H1 (cell line): ENCODE measurements around the gene MAGEC1. TPM values are rescaled to one million over a fixed set of nuclear protein-coding genes. Genes with fewer than 3 reads are reported as not detected.

ENCODE experiments used
- CTCF ChIA-PET: fragments of 300-600 bp; sonication (Branson Sonifier 250); formaldehyde crosslinking; loops from one replicate; lab custom pipeline; 2021; ENCODE audit not compliant: partially characterized antibody; lab: Charles Lee
- POLR2A ChIA-PET: fragments of 300-600 bp; sonication (Branson Sonifier 250); formaldehyde crosslinking; loops from one replicate; lab custom pipeline; 2021; ENCODE audit warnings: inconsistent platforms; ENCODE audit not compliant: partially characterized antibody; lab: Charles Lee
- DNase-seq, 2 experiments: peaks; one replicate each; pipeline versions ENCODE4 v3.0.0 to v3.0.0-alpha.2; 2010 to 2022; ENCODE audit warnings: low spot score in 2 of 2, low read depth in 1 of 2, mixed read lengths in 1 of 2
- FAIRE-seq: peaks from 2 replicates; lab custom pipeline; 2011; peaks lifted over from hg19 to GRCh38; lab: Jason Lieb, UNC
- H2AFZ ChIP-seq: 2 replicates; pipeline ENCODE4 v1.8.1; 2012; ENCODE audit warnings: low read length, inconsistent platforms
- H2AK5ac ChIP-seq: 2 replicates; pipeline ENCODE4 v1.6.1; 2013; ENCODE audit warnings: low read depth, low read length
- H2BK120ac ChIP-seq: replicated peaks from 2 replicates; pipeline ENCODE3; 2013; ENCODE audit warnings: low read depth, low read length, inconsistent platforms
- H2BK12ac ChIP-seq: 2 replicates; pipeline ENCODE4 v1.6.1; 2013; ENCODE audit warnings: low read depth, low read length
- H2BK15ac ChIP-seq: 2 replicates; pipeline ENCODE4 v1.6.1; 2013; ENCODE audit warnings: low read length
- H2BK20ac ChIP-seq: 2 replicates; pipeline ENCODE4 v1.6.1; 2013; ENCODE audit warnings: low read length
- H2BK5ac ChIP-seq: 2 replicates; pipeline ENCODE4 v1.6.1; 2013; ENCODE audit warnings: low read depth, low read length
- H3K14ac ChIP-seq: 2 replicates; pipeline ENCODE4 v1.6.1; 2013; ENCODE audit warnings: inconsistent platforms; ENCODE audit not compliant: insufficient read length
- H3K18ac ChIP-seq: 2 replicates; pipeline ENCODE4 v1.6.1; 2013; ENCODE audit warnings: low read length; ENCODE audit errors: extremely low read depth
- H3K23ac ChIP-seq: 2 replicates; pipeline ENCODE4 v1.6.1; 2013; ENCODE audit warnings: inconsistent platforms; ENCODE audit not compliant: insufficient read length
- H3K23me2 ChIP-seq: 2 replicates; pipeline ENCODE4 v1.6.1; 2013; ENCODE audit warnings: low read depth, low read length
- H3K27ac ChIP-seq: 2 replicates; pipeline ENCODE4 v1.6.1; 2011; ENCODE audit warnings: low read depth, low read length, inconsistent platforms
- H3K27me3 ChIP-seq, 4 experiments: replicated peaks in 1 of 4; 1 replicate in 1 of 4; 2 replicates in 3 of 4; pipeline versions ENCODE4 v1.6.1 to v1.8.1; 2011 to 2013; ENCODE audit warnings: low read length in 3 of 4, mild to moderate bottlenecking in 3 of 4, inconsistent platforms in 2 of 4, mixed read lengths in 2 of 4, moderate library complexity in 1 of 4; ENCODE audit not compliant: control insufficient read depth in 3 of 4, insufficient read depth in 3 of 4; ENCODE audit errors: extremely low read depth in 1 of 4
- H3K36me3 ChIP-seq, 4 experiments: 2 replicates each; pipeline versions ENCODE4 v1.6.1 to v1.8.1; 2011 to 2013; ENCODE audit warnings: mild to moderate bottlenecking in 4 of 4, low read length in 3 of 4, moderate library complexity in 2 of 4, control low read depth in 1 of 4, inconsistent platforms in 1 of 4; ENCODE audit not compliant: insufficient read depth in 4 of 4, control insufficient read depth in 2 of 4
- H3K4ac ChIP-seq: replicated peaks from 2 replicates; pipeline ENCODE3; 2013; ENCODE audit warnings: low read length, low read depth, mixed read lengths, inconsistent platforms; ENCODE audit not compliant: insufficient read length
- H3K4me1 ChIP-seq, 4 experiments: replicated peaks in 1 of 4; 1 replicate in 1 of 4; 2 replicates in 3 of 4; pipeline versions ENCODE4 v1.6.1 to v1.8.1; 2011 to 2013; ENCODE audit warnings: low read length in 3 of 4, inconsistent platforms in 2 of 4, mixed read lengths in 1 of 4; ENCODE audit not compliant: insufficient read depth in 4 of 4, control insufficient read depth in 3 of 4
- H3K4me2 ChIP-seq, 2 experiments: 2 replicates each; pipeline versions ENCODE4 v1.6.1 to v1.8.1; 2011 to 2013; ENCODE audit warnings: low read depth in 2 of 2, low read length in 2 of 2, control low read depth in 1 of 2, inconsistent platforms in 1 of 2, mild to moderate bottlenecking in 1 of 2; ENCODE audit not compliant: insufficient read depth in 1 of 2
- H3K4me3 ChIP-seq, 4 experiments: fragments of 200-600, 300-600 bp in 1 of 4; sonication (generic), shearing (Covaris generic), sonication (Bioruptor Twin) in 1 of 4; 2 replicates each; pipeline versions ENCODE4 v1.5.1 to v1.8.1; 2011 to 2016; ENCODE audit warnings: low read length in 4 of 4, low read depth in 3 of 4, control low read depth in 2 of 4, inconsistent platforms in 2 of 4, mild to moderate bottlenecking in 2 of 4, mixed read lengths in 1 of 4, moderate library complexity in 1 of 4; ENCODE audit not compliant: insufficient read depth in 2 of 4; ENCODE audit errors: extremely low read depth in 1 of 4
- H3K56ac ChIP-seq: replicated peaks from 2 replicates; pipeline ENCODE3; 2013; ENCODE audit warnings: low read depth, mild to moderate bottlenecking, mixed read lengths, low read length, inconsistent platforms; ENCODE audit not compliant: insufficient read length
- H3K79me1 ChIP-seq: 2 replicates; pipeline ENCODE4 v1.6.1; 2013; ENCODE audit warnings: low read depth, low read length, control low read depth
- H3K79me2 ChIP-seq, 2 experiments: 2 replicates each; pipeline versions ENCODE4 v1.6.1 to v1.8.1; 2012 to 2013; ENCODE audit warnings: low read length in 2 of 2, mild to moderate bottlenecking in 2 of 2, inconsistent platforms in 1 of 2; ENCODE audit not compliant: insufficient read depth in 2 of 2, control insufficient read depth in 1 of 2
- H3K9ac ChIP-seq, 4 experiments: replicated peaks in 1 of 4; 1 replicate in 1 of 4; 2 replicates in 3 of 4; pipeline versions ENCODE4 v1.6.1 to v1.8.1; 2011 to 2013; ENCODE audit warnings: low read depth in 3 of 4, low read length in 3 of 4, control low read depth in 2 of 4, mild to moderate bottlenecking in 2 of 4, moderate library complexity in 2 of 4, inconsistent platforms in 1 of 4; ENCODE audit errors: extremely low read depth in 1 of 4
- H3K9me3 ChIP-seq, 2 experiments: 2 replicates each; pipeline versions ENCODE4 v1.6.1 to v1.8.1; 2012 to 2013; ENCODE audit warnings: mild to moderate bottlenecking in 2 of 2, moderate library complexity in 2 of 2, control low read depth in 1 of 2, inconsistent platforms in 1 of 2, low read depth in 1 of 2, low read length in 1 of 2, mixed read lengths in 1 of 2; ENCODE audit not compliant: insufficient read depth in 2 of 2
- H4K20me1 ChIP-seq, 2 experiments: replicated peaks in 1 of 2; 2 replicates each; pipeline versions ENCODE3 to v1.8.1; 2011 to 2013; ENCODE audit warnings: inconsistent platforms in 2 of 2, low read length in 2 of 2, mild to moderate bottlenecking in 1 of 2; ENCODE audit not compliant: insufficient read depth in 2 of 2, control insufficient read depth in 1 of 2
- H4K5ac ChIP-seq: 2 replicates; pipeline ENCODE4 v1.6.1; 2013; ENCODE audit warnings: low read length, low read depth, mixed read lengths, inconsistent platforms; ENCODE audit not compliant: insufficient read length
- H4K8ac ChIP-seq: 2 replicates; pipeline ENCODE4 v1.8.0; 2013; ENCODE audit warnings: mild to moderate bottlenecking, moderate library complexity, low read length, inconsistent platforms; ENCODE audit not compliant: insufficient read depth; ENCODE audit errors: extremely low read depth
- H4K91ac ChIP-seq: replicated peaks from 2 replicates; pipeline ENCODE3; 2013; ENCODE audit warnings: low read length, mixed read lengths, inconsistent platforms; ENCODE audit not compliant: insufficient read length
- EP300 ChIP-seq, 2 experiments: IDR thresholded peaks; 1 replicate in 1 of 2; 2 replicates in 1 of 2; pipeline ENCODE4 v1.6.1; 2011 to 2012; ENCODE audit warnings: low read depth in 2 of 2, low read length in 2 of 2, mild to moderate bottlenecking in 2 of 2, borderline replicate concordance in 1 of 2, inconsistent platforms in 1 of 2, moderate library complexity in 1 of 2
- GTF2F1 ChIP-seq: IDR thresholded peaks from 2 replicates; pipeline ENCODE4 v1.6.1; 2012; ENCODE audit warnings: low read depth, low read length, improper control_type of control experiment, borderline replicate concordance
- JUN ChIP-seq: IDR thresholded peaks from 2 replicates; pipeline ENCODE4 v1.6.1; 2011; ENCODE audit warnings: low read depth, mild to moderate bottlenecking, improper control_type of control experiment, low read length
- KDM1A ChIP-seq: fragments of 200-600, 300-600 bp; sonication (generic); IDR thresholded peaks from 2 replicates; pipeline ENCODE4 v1.7.1; 2016; ENCODE audit warnings: mild to moderate bottlenecking, low read length, borderline replicate concordance
- NANOG ChIP-seq: IDR thresholded peaks from 2 replicates; pipeline ENCODE4 v1.6.1; 2011; ENCODE audit warnings: low read length, low read depth, mild to moderate bottlenecking, inconsistent platforms; ENCODE audit not compliant: insufficient read depth, poor library complexity, severe bottlenecking
- SIN3A ChIP-seq, 2 experiments: IDR thresholded peaks in 1 of 2; conservative IDR thresholded peaks in 1 of 2; 2 replicates each; pipeline ENCODE4 v1.6.1; 2011 to 2012; ENCODE audit warnings: low read length in 2 of 2, improper control_type of control experiment in 1 of 2, low read depth in 1 of 2, mild to moderate bottlenecking in 1 of 2
- SP2 ChIP-seq: IDR thresholded peaks from 2 replicates; pipeline ENCODE4 v1.6.1; 2012; ENCODE audit warnings: mild to moderate bottlenecking, low read length, inconsistent platforms
- SP4 ChIP-seq: IDR thresholded peaks from 2 replicates; pipeline ENCODE4 v1.6.1; 2012; ENCODE audit warnings: low read length, inconsistent platforms
- TAF7 ChIP-seq: optimal IDR thresholded peaks from 2 replicates; pipeline ENCODE3; 2011; ENCODE audit warnings: low read depth, mild to moderate bottlenecking, inconsistent platforms, low read length, moderate library complexity, borderline replicate concordance
- TBP ChIP-seq: IDR thresholded peaks from 2 replicates; pipeline ENCODE4 v1.6.1; 2011; ENCODE audit warnings: low read depth, low read length, improper control_type of control experiment
- ZNF274 ChIP-seq: IDR thresholded peaks from 2 replicates; pipeline ENCODE4 v1.7.0; 2012; ENCODE audit warnings: low read length, borderline replicate concordance; ENCODE audit errors: extremely low read depth
- WGBS, 2 experiments: shearing (Covaris generic) in 1 of 2; methylation state at CpG; one replicate each; pipeline versions ENCODE4 v1.1.6 to v1.1.7; 2013 to 2015; ENCODE audit warnings: low lambda C conversion rate in 2 of 2, mixed read lengths in 2 of 2, inconsistent platforms in 1 of 2, low coverage in 1 of 2, missing lambda C conversion rate in 1 of 2; ENCODE audit not compliant: insufficient replicate concordance in 2 of 2, insufficient coverage in 1 of 2, insufficient read length in 1 of 2; ENCODE audit errors: extremely low coverage in 1 of 2, missing lambda C conversion rate in 1 of 2; 5-methylcytosine and 5-hydroxymethylcytosine counted together
- polyA plus RNA-seq, 7 experiments: library from polyadenylated mRNA; depleted of rRNA in 3 of 7; stranded (reverse) in 5 of 7; unstranded in 2 of 7; fragments of >200 nt in 5 of 7; fragments of 200-250 nt in 2 of 7; gene quantifications; 1 replicate in 5 of 7; 2 replicates in 1 of 7; 4 replicates in 1 of 7; pipeline versions ENCODE4 v1.2.1 to v1.2.3, GENCODE V29; 2011 to 2013; ENCODE audit warnings: missing spikeins in 2 of 7, mixed read lengths in 2 of 7
- total RNA-seq: library from RNA; stranded (reverse); fragmentation: NEBNext Ultra II Directional; extraction: Animal tissue kit (Norgen Biotek cat#: 25700); gene quantifications from 2 replicates; pipeline ENCODE4 v1.2.1, GENCODE V29; 2021

MAGEC1 gene
- total and polyA plus RNA-seq, 2 of the 8 experiments (the other 6 are each of a cell fraction or from before 2014, with no cell fraction given) = not detected

GRCh38 chrX:141902366-141902765 lies 1.3 kb upstream of the MAGEC1 start:
- Histone ChIP-seq H4K8ac (no peak overlapping the region), H4K20me1 (no peaks in the 10 kb centered on the region), H3K4me1 (no peaks in the 10 kb centered on the region), H3K79me2 (no peaks in the 10 kb centered on the region), H3K56ac (no peak overlapping the region), H3K23me2 (no peaks in the 10 kb centered on the region), H2BK120ac (no peak overlapping the region), H3K4me2 (no peak overlapping the region), H2AFZ (no peak overlapping the region), H3K27me3 (no peaks in the 10 kb centered on the region), H2BK5ac (no peak overlapping the region), H2BK12ac (no peak overlapping the region), H4K5ac (no peak overlapping the region), H3K23ac (no peak overlapping the region), H3K14ac (no peak overlapping the region), H3K4me3 (no peak overlapping the region), H2BK15ac (no peak overlapping the region), H3K9me3 (no peaks in the 10 kb centered on the region; a peak in 1 of 4 replicates), H3K9ac (no peak overlapping the region), H2BK20ac (no peak overlapping the region), H3K18ac (no peak overlapping the region), H3K79me1 (no peaks in the 10 kb centered on the region), H2AK5ac (no peak overlapping the region), H3K36me3 (no peaks in the 10 kb centered on the region), H4K91ac (no peak overlapping the region), H3K4ac (no peak overlapping the region), H3K27ac (no peak overlapping the region)
- ChIA-PET CTCF (no interaction called here), POLR2A (no interaction called here)
- DNase-seq (no peak), FAIRE-seq (no peak)
- no peak for TF ChIP-seq SP4
- no peak for TF ChIP-seq GTF2F1
- no peak for TF ChIP-seq SIN3A (conservative IDR thresholded peaks at IDR 0.05 in 1 of 2, IDR thresholded peaks at IDR 0.05 in 1 of 2; ENCODE audit: low read depth in 1 of 2, low read length in 2 of 2)
- no peak for TF ChIP-seq JUN
- no peak for TF ChIP-seq ZNF274
- no peak for TF ChIP-seq NANOG
- TF ChIP-seq KDM1A = no peak
- TF ChIP-seq TBP = no peak
- TF ChIP-seq SP2 = no peak
- no peak for TF ChIP-seq TAF7
- TF ChIP-seq EP300 (IDR thresholded peaks at IDR 0.05; ENCODE audit: borderline replicate concordance in 1 of 2, low read depth in 2 of 2, low read length in 2 of 2) = no peak
- WGBS, 2 experiments = 100% methylated on average over 4 of the region's 4 CpGs; no CpG with 5 or more reads in 1 of the 2 experiments
